K562 treated with DMSO at 1 percent for 12 hours (cell line): ENCODE measurements around the gene PDZD7. TPM values are rescaled to one million over a fixed set of nuclear protein-coding genes. Genes with fewer than 3 reads are reported as not detected.

Experiments used
- total RNA-seq: library from RNA; unstranded; fragments of 300-600 nt; gene quantifications from 2 replicates; pipeline ENCODE4 v1.2.3, GENCODE V29; 2022; ENCODE audit not compliant: insufficient read depth

PDZD7 gene
- 0.27 and 0.78 TPM in 2 replicates for total RNA-seq

DNA sequence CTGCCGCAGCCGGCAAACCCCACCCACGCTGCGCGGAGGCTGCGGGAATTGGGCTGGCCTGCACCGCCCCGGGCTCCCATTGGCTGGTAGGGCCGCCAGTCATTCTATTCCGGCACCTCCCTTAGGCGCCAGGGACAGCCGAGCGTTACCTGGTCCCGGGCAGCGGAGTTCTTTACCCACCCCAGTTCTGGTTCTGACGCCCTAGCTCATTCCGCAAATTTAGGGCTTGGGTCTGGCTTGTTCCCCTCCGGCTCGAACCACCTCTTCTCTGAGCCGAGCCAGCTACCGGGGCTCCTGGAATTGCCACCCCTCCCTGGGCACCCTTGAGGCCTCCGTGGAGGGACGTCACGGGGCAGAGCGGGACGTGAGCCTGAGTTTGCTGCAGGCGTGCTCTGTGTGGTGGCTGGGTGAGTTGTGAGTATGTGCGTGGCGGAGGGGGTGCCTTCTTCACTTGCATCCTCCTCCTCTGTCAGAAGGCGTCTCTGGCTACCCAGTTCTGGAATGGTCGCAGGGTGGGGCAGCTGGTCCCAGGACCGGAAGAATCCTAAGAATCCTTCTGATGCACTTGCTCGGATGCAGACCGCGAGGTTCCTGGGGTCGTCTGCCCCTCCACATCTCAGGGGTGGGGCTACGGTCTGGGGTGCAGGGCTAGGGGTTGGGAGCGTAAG lies at the start of gene PDZD7, which contains the start of gene SFXN3:
Gene PDZD7 (minus strand): TSS at position 2 of the 668 bp plus-strand sequence. CDS start 910 bp downstream, outside the sequence.
Gene SFXN3 (plus strand): TSS at position 107 of the 668 bp plus-strand sequence. CDS start 3,461 bp downstream, outside the sequence.

DNA sequence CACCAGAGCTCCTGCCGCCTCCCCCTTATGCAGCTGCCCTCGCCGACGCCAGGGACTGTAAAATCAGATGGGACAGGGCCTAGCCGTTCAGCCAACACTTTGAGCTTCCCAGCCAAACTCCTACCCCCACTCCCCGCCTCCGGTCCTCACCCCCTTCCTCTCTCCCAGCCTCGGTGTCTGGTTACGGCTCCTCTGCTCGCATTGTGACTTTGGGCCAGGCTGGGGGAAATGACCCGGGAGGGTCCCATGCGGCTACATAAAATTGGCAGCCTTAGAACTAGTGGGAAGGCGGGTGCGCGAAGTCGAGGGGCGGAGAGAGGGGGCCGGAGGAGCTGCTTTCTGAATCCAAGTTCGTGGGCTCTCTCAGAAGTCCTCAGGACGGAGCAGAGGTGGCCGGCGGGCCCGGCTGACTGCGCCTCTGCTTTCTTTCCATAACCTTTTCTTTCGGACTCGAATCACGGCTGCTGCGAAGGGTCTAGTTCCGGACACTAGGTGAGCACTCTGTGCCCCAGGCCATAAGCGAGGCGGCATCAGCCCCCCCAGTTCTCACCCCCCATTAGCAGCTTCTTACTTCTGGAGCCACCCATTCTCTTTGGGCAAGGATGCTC lies 30.8 kb upstream of the PDZD7 start, which contains the start of gene KAZALD1:
Gene KAZALD1 (plus strand): TSS at position 366 of the 608 bp plus-strand sequence. CDS start 604 bp downstream, outside the sequence.

DNA sequence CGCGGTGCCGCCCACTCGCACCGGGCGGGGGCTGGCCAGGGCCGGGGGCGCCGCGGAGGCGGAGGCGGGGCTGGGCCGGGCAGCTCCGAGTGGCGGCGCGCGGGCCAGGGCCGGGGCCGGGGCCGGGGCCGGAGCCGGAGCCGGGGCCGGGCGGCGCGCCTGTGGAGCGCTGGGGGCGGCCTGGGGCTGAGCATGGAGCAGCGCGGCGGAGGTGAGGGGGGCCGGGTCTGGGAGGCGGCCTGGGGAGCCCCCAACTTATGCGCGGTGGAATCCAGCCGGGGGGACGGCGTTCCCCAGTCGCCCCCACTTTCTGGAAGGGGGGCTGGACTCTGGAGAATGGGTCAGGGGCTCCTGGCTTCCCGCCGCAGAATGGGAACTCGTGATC lies 31.2 kb downstream of the PDZD7 start, which contains the start of gene LZTS2:
Gene LZTS2 (plus strand): TSS at position 67 of the 385 bp plus-strand sequence. CDS start 2,731 bp downstream, outside the sequence.

DNA sequence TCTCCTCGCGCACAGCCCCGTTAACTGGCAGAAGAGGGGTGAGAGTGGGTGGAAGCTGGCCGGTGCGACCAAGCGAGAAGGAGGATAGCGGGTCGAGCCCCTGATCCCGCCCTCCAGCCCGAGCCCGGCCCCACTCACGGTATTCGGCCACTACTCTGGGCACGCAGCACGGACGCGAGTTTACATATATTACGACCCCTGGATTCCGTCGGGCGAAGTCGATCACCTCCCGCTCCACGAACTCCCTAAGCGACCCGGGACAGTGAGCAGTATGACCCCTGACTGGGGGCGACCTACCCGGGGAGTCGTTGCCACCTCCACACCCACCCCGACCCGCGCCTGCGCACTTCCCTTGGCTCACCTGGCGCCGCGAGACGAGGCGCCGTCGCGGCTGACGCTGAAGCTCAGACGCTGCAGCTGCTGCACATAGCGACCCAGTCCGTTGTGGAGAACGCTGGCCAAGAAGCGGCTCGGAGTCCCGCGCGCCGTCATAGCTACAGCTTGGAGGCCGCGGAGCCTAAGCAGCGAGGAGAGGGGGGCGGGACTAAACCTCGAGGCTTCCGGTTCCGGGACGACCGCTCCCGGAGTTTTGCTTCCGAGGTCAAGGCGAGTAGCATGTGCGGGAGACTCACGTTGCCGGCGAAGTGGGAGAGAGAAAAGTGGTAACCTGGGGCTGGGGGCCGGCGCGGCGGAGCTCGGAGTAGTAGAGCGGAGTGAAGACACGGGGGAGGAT lies 43.8 kb downstream of the PDZD7 start, which contains the start of the genes MRPL43 and TWNK:
Gene MRPL43 (minus strand): TSS at position 546 of the 733 bp plus-strand sequence. CDS start 54 bp downstream, at position 492.
Gene TWNK (plus strand): TSS at position 592 of the 733 bp plus-strand sequence. CDS start 668 bp downstream, outside the sequence.

DNA sequence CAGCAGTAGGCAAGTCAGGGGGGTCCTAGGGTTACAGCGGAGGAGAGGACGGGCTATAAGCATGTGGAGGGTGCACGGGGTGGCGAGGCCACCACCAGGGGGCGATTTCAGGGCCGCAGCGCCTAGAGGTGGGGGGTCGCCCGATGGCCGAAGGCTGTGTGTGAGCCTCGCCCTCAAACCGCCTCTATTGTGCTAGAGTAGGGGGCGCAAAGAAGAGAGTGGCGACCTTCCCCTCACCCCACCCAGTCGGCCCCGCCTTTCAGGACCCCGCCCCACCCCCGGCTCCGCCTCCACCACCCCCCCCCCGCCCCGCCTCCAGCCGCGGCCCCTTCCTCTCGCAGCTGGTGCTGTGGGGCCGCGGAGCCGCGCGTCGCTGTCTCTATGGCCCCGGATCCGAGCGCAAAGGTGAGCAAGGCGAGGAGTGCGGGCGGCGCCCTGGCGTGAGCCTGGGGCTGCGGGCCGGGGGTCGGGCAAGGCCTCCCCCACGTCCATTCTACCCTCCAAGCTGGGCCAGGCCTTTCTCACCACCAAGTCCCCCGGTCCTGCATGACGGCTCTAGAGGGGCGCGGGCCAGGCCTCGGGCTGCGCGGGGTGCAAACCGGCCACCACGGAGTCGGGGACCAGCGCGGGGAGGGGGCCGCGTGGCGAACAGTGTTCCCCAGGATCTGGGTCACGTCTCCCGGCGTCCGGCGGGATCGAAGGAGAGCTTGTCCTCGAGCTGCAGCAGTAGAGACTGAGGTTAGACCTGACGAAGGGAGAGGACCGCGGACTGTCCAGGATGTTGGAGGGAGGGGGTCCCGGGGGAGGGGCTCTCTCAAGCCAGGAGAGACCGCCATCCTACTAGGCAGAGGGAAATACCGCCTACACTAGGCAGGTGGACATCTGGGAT lies 61.5 kb downstream of the PDZD7 start, which contains the start of gene SEMA4G:
Gene SEMA4G (plus strand): TSS at position 318 of the 889 bp plus-strand sequence. CDS start 3,409 bp downstream, outside the sequence.

Other genes with a start within 250 kb of the PDZD7 start
- 8.9 and 16.0 TPM in 2 replicates for gene SLF2, start 118.2 kb downstream of the PDZD7 start, total RNA-seq
- 1.5 and 1.8 TPM in 2 replicates for gene SEMA4G, start 61.6 kb downstream of the PDZD7 start, total RNA-seq
- gene MRPL43, start 43.6 kb downstream of the PDZD7 start, total RNA-seq = 51.9 and 54.0 TPM in 2 replicates
- gene TWNK, start 43.6 kb downstream of the PDZD7 start, total RNA-seq = 3.8 and 6.2 TPM in 2 replicates
- gene LZTS2, start 31.3 kb downstream of the PDZD7 start, total RNA-seq = 38.2 and 39.9 TPM in 2 replicates
- gene SFXN3, start 105 bp upstream of the PDZD7 start, total RNA-seq = 1.1 and 2.1 TPM in 2 replicates
- 15.6 and 15.8 TPM in 2 replicates for gene KAZALD1, start 30.9 kb upstream of the PDZD7 start, total RNA-seq
- 0.22 TPM in 1 of 2 replicates, not detected in the other for gene TLX1, start 100.2 kb upstream of the PDZD7 start, total RNA-seq
- not detected in 2 replicates for gene LBX1, start 198.3 kb upstream of the PDZD7 start, total RNA-seq